GM21381 (cell line): Measurements from ENCODE around the gene PARK7.
"Not testable (repeated sequence)": the region's sequence is repeated elsewhere in the genome, so short reads cannot be mapped to it uniquely, and the experiment has no call there.

Experiments used
- ATAC-seq: cut with Tn5 transposase; IDR thresholded peaks from one replicate; pipeline ENCODE4 v1.9.1; 2021; ENCODE audit warnings: mild to moderate bottlenecking, moderate library complexity; ENCODE audit not compliant: unreplicated experiment

Gene PARK7

DNA sequence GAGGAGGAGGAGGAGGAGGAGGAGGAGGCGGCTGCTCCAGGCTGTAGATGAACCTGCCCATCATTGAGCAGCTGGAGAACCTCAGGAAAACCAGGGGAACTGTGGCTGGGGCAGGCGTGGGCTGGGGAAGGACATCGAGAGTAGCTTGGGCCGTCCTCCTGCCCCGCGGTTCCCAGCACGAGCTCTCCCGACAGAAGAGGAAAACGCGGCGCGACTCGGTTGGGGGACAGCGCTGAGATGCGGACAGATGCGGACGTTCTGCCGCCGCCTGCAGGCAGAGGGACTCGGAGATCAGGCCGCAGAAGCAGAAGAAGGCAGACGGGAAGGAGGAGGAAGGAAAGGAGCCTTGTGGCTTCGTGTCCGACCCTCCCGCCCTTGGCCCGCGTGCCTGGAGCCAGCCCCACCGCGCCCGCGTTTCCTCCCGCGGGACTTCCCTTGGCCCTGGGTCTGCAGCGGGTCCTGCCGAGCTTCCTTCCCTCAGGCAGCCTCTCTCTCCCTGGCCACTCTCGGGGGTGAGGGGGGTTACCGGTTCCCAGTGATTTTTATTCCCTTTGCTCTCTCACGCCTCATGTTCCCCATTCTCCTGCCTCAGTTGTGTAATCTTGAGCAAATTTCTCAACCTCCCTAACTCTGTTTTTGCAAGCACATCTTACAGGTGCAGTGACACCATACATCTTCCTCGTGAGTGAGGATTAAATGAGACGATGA, 19.1 kb upstream of the PARK7 start:
- ATAC-seq = no peak

DNA sequence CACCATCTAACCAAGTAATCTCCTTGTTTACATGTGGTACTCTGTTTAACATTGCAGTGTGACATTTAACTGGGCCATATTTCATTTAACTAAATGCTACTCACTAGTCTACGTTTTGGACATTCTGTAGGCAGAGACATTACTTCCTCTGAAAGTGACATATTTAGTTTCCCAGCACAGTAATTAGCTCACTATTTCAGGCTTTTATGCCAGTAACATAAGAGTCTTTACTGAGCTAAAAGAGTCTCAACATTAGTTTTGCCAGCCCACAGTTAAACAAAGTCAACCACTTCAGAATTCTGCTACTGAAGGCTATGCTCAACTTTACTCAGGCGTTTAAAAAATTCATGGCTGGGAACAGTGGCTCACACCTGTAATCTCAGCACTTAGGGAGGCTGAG, 18.3 kb upstream of the PARK7 start:
- ATAC-seq = no peak

DNA sequence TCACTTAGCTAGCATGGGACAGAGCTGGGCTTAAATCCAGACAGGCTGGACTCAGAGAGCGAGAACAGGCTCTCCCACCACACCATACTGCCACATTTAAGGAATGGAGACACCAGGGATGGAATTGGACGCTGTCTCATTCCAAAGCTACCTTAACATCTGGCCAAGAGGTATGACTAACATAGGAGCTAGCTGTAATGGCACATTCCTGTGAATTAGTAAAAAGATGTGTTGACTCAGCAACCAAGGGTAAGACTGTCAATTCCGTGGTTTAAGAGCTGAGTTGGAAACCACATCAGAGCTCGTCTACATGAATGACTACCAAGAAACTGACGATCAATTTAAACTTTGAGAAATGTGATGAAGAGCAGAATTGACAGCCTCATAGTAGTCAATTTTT, 12.6 kb upstream of the PARK7 start:
- no peak for ATAC-seq

DNA sequence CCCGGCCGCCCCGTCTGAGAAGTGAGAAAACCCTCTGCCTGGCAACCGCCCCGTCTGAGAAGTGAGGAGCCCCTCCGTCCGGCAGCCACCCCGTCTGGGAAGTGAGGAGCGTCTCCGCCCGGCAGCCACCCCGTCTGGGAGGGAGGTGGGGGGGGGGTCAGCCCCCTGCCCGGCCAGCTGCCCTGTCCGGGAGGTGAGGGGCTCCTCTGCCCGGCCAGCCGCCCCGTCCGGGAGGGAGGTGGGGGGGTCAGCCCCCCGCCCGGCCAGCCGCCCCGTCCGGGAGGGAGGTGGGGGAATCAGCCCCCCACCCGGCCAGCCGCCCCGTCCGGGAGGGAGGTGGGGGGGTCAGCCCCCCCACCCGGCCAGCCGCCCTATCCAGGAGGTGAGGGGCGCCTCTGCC, 8.7 kb upstream of the PARK7 start:
- ATAC-seq = not testable (repeated sequence)

DNA sequence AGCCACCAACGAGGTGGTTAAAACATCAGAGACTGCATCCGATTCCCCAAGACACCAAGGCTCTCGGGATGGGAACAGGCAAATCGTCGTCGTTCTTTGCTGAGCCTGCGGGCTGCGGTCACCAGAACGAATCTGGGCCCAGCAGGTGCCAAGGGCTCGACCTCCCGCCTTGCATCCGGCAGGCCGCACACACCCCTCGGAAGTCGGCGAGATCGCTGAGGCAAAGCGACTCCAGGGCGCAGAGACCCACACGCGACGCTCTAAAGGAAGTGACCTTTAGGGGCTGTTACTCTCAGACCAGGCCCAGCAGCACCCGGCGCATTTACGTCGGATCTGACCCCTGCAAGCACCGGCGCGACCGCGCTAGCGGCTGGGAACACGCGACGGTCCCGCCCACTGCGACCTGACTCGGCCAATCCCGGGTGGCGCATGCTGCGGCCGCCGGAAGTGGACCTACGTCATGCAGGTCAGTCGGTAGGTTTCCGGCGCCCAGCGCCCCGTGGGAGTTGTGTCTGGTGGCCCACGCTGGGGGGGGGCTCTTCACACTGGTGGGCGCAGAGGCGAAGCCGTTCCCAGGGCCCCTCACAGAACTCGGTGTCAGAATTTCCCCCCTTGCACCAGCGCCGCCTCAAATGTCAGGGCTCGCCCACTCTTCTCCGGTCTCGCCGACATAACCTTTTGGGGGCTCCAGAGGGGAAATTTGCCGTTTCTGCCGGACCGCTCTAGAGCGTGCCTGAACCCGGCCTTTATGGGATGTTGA, 7.5 kb upstream of the PARK7 start:
- ATAC-seq = peak; percentile 97

DNA sequence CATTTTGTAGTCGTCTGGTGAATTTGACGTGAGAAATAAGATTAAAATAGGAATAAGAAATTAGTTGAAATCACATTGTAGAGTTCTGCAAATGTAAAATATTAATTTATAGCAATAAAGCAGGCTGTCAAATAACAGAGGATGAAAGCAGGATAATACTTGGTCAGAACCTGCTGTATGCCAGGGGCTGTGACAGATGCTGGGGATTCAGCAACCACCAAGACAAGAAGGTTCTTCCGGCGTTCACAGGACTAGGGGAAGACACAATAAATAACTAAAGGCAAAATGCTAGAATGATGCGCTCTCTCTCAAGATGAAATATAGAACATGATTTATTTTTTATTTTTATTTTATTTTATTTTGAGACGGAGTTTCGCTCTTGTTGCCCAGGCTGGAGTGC, 6.8 kb upstream of the PARK7 start:
- no peak for ATAC-seq

DNA sequence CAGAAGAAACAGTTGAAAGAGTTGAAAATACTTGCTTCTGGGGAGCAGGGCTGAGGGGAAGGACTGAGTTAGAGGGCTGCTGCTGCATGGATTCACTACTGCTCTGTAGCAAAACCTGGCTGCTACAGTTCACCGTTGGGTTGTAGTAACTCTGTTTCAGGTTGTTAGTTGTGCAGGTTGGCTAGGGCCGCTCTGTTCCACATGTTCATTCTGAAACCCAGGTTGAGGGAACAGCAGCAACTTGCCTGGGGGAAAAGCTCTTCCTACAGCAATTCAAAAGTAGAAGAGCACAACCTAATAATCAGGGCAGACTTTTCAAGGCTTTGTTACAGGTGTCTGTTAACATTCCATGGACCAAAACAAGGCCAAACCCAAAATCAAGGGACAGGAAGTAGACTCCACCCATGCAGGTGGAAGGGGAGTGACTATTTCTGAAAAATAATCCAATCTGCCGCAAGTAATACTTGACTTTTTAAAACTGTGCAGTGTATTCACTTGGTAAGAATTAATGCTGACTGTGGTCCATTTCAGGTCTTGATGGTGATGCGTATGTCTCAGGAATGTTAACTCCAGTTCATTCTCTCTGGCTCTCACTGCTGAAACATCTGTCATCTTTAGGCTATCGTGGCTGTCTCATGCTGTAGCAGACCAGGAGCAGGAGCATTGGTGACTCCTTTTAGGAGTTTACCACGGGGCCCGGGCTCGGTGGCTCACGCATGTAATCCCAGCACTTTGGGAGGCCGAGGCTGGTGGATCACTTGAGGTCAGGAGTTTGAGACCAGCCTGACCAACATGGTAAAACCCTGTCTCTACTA, 5.1 kb upstream of the PARK7 start:
- ATAC-seq = no peak

DNA sequence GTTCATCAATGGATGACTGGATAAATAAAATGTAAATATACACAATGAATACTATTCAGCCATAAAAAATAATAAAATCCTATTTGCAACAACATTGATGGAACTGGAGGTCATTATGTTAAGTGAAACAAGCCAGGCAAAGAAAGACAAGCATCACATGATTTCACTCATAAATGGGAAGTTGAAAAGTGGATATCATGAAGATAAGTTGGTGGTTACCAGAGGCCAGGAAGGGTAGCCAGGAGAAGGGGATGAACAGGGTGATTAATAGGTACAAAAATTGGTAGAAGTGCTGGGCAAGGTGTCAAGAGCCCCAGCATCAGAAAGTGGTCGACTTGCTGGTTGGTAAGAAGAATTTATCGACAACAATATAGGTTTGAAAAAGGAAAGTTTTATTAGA, 1.3 kb upstream of the PARK7 start:
- no peak for ATAC-seq

DNA sequence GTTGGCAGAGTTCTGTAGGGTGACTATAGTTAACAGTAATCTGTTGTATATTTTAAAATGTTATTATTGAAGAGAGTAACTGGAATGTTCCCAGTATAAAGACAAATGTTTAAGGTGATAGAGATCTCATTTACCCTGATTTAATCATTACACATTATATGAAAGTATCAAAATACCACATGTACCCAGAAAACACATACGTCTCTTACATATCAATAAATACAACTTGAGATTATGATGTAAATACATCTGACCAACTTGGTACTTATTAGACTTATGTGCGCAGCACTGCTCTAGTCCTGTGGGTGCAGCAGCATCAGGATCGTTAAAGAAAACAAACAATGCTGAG, 670 bp upstream of the PARK7 start:
- ATAC-seq = no peak

DNA sequence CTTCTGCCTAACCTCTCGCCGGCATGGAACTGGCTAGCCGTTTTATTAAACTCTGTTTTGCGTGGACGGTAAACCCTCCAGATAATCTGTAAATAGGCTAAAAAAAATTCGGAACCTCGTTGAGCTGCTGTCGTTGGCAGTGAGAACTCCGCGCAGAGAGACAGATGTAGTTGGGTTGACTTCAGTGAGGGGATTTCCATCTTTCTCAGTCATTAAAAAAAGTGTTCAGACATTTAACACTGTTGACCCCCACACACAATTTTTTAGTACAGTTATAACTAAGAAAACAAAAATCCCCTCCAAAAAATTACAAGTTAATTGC, 464 bp downstream of the PARK7 start:
- ATAC-seq = peak; percentile 9

DNA sequence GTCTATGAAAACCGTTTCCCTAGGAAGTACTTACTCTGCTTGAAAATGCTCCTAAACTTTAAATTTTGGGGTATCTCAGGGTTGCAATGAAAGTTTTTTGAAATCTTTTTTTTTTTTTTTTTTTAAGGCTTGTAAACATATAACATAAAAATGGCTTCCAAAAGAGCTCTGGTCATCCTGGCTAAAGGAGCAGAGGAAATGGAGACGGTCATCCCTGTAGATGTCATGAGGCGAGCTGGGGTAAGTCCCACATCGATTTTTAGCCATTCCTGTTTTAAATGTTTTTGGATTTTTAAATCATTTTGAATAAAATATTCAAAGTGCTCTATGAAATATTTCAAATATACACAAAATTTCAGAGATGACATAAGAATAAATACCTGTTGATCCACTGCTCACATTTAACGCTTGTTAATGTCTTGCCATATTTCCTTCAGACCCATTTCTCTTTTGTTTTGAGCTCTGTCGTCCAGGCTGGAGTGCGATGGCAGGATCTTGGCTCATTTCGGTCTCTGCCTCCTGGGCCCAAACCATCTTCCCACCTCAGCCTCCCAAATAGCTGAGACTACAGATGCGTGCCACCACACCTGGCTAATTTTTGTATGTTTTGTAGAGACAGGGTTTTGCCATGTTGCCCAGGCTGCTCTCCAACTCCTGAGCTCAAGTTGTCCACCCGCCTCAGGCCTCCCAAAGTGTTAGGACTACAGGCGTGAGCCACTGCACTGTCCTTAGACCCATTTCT, 1.3 kb downstream of the PARK7 start:
- no peak for ATAC-seq

DNA sequence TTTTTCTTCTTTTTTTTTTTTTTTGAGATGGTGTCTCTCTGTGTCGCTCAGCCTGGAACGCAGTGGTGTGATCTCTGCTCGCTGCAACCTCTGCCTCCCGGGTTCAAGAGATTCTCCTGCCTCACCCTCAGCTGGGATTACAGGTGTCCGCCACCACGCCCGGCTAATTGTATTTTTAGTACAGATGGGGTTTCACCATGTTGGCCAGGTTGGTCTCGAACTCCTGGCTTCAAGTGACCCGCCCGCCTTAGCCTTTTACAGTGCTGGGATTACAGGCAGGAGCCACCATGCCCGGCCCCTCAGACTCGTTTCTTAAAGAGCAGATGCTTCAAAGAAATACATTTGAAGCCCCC, 1.8 kb downstream of the PARK7 start:
- not testable (repeated sequence) for ATAC-seq

DNA sequence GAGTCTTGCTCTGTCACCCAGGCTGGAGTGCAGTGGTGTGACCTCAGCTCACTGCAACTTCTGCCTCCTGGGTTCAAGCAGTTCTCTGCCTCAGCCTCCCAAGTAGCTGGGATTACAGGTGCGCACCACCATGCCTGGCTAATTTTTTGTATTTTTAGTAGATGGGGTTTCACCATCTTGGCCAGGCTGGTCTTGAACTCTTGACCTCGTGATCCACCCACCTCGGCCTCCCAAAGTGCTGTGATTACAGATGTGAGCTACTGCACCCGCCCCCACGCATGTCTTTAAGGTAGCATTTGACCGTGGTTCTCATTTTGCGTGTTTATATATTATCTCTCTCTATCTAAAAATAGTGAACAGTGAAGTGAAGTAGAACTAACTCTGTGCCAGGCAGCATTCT, 2.3 kb downstream of the PARK7 start:
- ATAC-seq = not testable (repeated sequence)

DNA sequence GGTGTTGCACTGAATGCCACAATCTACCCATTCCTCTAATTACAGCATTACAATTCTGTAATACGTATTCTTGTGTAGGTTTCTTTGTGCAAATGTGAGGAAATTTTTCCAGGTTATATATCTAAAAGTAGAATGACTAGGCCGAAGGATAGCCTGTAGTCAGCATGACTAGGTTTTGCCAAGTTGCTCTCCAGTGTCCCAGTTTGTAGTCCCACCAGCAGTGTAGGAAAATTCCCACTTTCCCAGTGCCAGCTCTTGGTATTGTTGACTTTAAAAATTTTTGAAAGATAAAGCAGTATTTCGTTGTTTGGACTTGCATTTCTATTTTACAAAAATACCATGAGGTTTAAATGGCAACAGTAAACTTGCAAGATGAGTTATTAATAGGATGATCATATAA, 3.0 kb downstream of the PARK7 start:
- ATAC-seq = no peak

DNA sequence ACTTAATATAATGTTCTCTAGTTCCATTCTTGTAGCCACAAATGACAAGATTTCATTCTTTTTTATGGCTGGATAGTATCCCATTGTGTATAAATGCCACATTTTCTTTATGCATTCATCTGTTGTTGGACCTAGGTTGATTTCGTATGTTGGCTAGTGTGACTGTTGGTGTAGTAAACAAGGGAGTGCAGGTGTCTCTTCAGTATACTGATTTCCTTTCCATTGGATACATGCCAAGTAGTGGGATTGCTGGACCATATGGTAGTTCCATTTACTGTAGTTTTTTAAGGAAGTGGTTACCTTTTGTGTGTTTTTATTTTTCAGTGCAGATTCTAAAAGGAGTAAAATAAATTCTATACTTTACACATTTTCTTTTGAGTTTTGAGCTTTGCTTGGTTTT, 5.7 kb downstream of the PARK7 start:
- ATAC-seq = no peak

DNA sequence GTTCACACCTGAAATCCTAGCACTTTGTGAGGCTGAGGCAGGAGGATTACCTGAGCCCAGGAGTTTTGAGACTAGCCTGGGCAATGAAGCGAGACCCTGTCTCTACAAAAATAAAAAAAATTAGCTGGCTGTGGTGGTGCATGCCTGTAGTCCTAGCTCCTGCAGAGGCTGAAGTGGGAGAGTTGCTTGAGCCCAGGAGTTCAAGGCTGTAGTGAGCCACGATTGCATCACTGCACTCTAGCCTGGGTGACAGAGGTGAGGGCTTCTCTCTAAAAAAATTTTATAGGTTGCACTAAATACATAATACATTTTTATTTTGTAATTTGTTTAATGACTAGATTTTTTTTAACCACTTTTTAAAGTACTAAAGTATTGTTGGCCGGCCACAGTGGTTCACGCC, 6.1 kb downstream of the PARK7 start:
- no peak for ATAC-seq

DNA sequence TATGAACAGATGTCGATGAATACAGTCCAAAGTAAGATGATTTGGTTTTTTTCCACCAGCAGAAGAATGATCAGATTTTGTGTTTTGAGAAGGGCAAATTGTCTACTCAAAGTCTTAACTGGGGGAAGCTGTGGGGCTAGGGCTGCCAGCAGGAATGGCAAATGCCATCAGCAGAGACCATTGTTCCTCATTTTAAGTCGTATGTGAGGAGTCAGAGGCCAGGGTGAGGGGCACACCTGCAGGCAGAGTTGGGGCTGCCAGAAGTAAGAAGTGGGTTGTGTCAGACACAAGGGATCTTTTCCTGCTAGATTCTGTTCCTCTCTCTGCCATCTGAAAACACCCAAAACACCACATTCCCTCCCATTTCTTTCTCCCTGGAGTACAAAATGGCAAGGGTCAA, 8.7 kb downstream of the PARK7 start:
- no peak for ATAC-seq

DNA sequence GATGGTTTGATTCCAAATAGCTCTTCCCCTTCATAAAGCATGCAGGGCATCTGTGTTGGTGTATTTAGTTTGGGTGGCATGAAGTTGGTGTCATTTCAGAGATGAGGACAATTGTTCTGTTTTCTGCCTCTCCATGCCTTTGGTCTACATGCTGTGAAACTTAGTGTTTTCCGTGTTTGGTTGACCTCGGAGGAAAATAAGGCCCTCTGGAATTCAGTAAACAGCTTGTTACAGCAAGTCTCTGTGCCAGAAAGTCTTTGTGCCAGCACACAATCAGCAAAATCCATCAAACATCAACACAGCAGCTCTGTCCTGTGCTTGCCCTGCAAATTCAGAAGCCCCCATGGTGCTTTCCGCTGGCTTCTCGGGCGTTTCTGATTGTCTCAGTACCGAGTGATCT, 9.5 kb downstream of the PARK7 start:
- no peak for ATAC-seq

DNA sequence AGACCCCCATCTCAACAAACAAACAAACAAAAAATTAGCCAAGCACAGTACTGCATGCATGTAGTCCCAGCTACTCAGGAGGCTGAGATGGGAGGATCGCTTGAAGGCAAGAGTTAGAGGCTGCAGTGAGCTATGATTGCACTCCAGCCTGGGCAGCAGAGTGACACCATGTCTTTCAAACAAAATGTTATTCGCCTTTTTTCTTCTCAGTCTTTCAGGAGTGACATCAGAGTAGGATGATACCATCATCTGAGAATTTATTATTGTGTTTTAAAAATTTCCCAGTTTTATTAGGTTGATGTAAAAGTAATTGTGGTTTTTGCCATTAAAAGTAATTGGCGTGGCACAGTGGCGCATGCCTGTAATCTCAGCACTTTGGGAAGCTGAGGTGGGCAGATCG, 10.8 kb downstream of the PARK7 start:
- ATAC-seq = no peak

DNA sequence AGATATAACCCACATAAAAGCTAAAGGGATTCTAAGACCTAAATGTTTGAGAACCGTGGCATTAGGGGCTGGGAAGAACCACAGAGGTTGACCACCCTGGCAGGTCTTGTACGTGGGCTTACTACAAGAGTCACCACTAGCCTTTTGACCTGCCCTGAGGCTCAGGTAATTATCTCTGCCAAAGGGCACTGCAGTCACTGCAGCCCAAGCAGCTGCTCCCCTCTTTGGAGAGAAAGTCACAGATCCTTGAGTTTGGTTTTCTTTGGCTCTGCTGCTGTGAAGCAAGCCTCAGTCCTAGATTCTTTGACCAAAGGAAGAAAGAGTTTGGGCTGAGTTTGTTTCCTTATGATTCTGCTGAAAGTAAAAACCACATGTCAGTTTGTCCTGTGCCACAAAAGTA, 11.6 kb downstream of the PARK7 start:
- ATAC-seq = no peak

DNA sequence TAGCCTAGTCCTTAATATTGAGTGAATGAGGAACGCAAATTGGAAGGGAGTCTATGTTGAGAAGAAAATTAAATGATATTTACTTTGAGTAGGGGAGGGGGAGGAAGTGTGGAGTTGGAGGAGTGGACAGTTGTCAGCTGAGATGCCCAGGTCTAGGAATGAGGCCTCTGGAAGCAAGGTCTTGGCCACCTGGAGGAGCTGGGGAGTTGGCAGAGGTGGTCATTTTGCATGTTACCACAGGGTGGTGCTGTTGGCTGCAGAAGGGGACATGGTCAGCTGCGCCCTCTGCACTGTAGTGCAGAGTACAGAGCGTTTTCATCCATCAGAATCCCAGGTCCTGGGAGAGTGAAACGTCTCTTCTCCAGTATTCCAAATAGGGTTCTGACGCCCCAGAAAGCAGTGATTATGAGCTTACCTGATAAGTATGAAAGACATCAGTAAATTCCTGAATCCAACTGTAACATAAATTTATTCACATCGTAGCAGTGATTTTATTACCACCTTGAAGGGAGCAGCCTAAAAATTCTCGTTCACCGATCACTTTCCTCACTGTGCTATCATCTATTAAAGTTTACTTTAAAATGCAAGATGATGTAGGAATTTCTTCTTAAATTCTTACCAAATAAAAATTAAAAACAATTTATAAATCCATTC, 13.8 kb downstream of the PARK7 start:
- no peak for ATAC-seq
